ENCODE results near the gene MLH1.
A peak's percentile ranks its signal among the peaks of the same experiment; 100 is the strongest.

Gene MLH1

GRCh38 chr3:37097776-37098175 lies 104.5 kb downstream of the MLH1 start:
- peak; percentile 65 for DNase-seq

GRCh38 chr3:37098884-37099283 lies 105.6 kb downstream of the MLH1 start:
- DNase-seq: no peak

- DNase-seq: no peak
Measured at GRCh38 chr3:37099469-37099868, 106.2 kb downstream of the MLH1 start.

- DNase-seq: no peak
Measured at GRCh38 chr3:37100411-37100810, 107.1 kb downstream of the MLH1 start.

All from kidney glomerular epithelial cell (primary cell).